ENCODE results near the gene RAPGEF1.

Gene RAPGEF1

GRCh38 chr9:131566158-131566557 lies 173.7 kb downstream of the RAPGEF1 start:
- H3K4me3 ChIP-seq (ENCODE audit: low read depth, low read length): no peak overlapping the region
- TF ChIP-seq CTCF (IDR thresholded peaks at IDR 0.05; ENCODE audit: low read depth, low read length): no peak

GRCh38 chr9:131565369-131565768 lies 174.5 kb downstream of the RAPGEF1 start:
- no peak overlapping the region for H3K4me3 ChIP-seq (ENCODE audit: low read depth, low read length)

GRCh38 chr9:131562032-131562959 lies 177.6 kb downstream of the RAPGEF1 start:
- no peak overlapping the region for H3K4me3 ChIP-seq (ENCODE audit: low read depth, low read length)

More at GRCh38 chr9:131565369-131565768, 174.5 kb downstream of the RAPGEF1 start:
- no peak for TF ChIP-seq CTCF (IDR thresholded peaks at IDR 0.05; ENCODE audit: low read depth, low read length)

GRCh38 chr9:131559421-131560000 lies 180.4 kb downstream of the RAPGEF1 start:
- no peak for TF ChIP-seq CTCF (IDR thresholded peaks at IDR 0.05; ENCODE audit: low read depth, low read length)
- H3K4me3 ChIP-seq (ENCODE audit: low read depth, low read length): no peak overlapping the region

More at GRCh38 chr9:131562032-131562959, 177.6 kb downstream of the RAPGEF1 start:
- no peak for TF ChIP-seq CTCF (IDR thresholded peaks at IDR 0.05; ENCODE audit: low read depth, low read length)

GRCh38 chr9:131557855-131558548 lies 181.9 kb downstream of the RAPGEF1 start:
- no peak overlapping the region for H3K4me3 ChIP-seq (ENCODE audit: low read depth, low read length)
- no peak for TF ChIP-seq CTCF (IDR thresholded peaks at IDR 0.05; ENCODE audit: low read depth, low read length)

- no peak overlapping the region for H3K4me3 ChIP-seq (ENCODE audit: low read depth, low read length)
- TF ChIP-seq CTCF (IDR thresholded peaks at IDR 0.05; ENCODE audit: low read depth, low read length): no peak
These were observed 183.8 kb downstream of the RAPGEF1 start for GRCh38 chr9:131555841-131556673.
